T-helper 22 cell (primary cell): Measurements from ENCODE around the gene CR1.
"Not testable (repeated sequence)": the region's sequence is repeated elsewhere in the genome, so short reads cannot be mapped to it uniquely, and the experiment has no call there.

Experiments used
- DNase-seq: peaks from one replicate; pipeline ENCODE4 v3.0.0-alpha.2; 2020; ENCODE audit warnings: low read depth

CR1 gene

DNA sequence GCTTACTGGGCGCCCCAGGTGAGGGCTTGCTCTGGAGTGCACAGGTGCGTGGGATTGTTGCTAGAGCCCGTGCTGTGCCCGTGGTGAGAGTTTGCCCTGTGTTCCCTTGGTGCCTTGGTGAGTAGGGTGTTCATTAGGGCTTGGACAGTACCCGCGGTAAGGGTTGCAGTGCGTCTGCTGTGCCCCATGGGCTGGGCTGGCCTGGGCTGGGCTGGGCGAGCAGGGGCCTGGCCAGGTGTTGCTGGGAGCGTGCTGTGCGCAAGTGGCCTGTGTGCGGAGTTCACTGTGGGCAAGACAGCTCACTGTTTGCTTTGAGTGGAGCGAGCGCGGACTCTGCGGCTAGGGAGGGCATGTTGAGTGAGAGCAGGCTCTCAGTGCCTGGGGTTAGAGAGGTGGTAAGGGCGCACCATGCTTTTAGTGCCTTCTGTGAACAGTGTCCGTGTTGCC is 149.7 kb downstream of the CR1 start:
- no peak for DNase-seq

DNA sequence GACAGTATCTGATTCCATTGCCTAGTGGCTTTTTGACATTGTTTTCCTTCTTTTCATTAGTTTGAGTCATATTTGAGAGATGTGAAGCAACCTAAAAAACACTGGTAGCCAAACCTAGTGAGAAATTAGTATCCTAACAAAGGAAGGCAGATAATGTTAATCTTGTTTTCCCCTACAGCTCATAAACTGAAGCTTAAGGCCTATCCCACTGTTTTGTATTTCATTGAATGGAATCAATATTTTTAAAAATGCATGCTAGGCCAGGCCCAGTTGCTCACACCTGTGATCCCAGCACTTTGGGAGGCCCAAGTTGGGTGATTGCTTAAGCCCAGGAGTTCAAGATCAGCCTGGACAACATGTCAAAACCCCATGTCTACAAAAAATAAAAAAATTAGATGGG is 150.2 kb downstream of the CR1 start:
- DNase-seq = no peak

DNA sequence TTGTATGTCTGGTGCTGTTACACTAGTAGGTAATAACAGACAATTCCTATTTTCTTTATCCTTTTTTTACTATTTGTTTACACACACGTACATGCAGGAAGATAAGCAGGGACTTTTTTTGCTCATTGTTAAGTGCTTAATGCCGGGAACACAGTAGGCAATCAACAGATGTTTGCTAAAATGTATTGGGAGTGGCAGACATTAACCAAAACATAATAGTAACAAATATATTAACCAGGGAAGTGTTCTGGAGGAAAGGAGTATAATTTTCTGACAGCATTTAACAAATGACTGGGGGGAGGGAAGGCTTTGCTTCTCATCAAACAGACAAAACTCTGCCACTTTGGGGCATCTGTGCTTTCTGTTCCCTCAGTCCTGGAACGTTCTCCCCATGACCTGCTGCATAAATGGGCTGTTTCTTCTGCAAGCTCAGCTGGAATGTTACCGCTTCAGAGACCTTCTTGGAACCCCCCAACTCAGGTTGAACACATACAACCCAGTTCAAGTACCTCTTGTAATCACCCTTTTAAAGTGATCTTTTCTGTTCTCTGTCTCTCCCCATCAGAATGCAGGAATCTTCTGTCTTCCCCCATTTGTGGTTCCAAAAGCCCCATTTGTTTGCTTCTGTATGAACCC is 151.1 kb downstream of the CR1 start:
- no peak for DNase-seq

DNA sequence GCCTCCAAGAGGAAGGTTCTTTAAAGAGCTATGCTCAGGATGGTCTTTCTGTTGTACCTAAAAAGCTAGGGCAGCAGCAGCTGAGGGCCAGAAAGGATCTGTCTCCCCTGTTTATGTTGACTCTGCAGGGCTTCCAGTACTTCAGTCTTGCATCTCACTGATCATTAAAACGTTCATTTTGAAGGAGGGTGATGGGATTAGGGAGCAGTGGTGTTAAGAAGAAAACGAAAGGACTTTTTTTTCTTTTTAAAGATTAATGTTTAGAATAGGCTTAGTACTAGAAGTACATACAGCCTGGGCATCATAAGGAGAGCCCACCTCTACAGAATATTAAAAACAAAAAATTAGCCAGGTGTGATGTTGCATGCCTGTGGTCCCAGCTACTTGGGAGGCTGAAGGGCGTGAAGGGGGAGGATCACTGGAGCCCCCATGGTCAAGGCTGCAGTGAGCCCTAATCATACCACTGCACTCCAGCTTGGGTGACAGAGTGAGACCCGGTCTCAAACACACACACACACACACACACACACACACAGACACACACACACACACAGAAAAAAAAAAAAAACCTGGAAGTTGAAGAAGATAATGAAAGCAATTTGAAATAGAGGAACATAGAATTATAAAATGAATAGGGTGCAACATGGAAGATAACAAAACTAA is 151.8 kb downstream of the CR1 start:
- DNase-seq = no peak

DNA sequence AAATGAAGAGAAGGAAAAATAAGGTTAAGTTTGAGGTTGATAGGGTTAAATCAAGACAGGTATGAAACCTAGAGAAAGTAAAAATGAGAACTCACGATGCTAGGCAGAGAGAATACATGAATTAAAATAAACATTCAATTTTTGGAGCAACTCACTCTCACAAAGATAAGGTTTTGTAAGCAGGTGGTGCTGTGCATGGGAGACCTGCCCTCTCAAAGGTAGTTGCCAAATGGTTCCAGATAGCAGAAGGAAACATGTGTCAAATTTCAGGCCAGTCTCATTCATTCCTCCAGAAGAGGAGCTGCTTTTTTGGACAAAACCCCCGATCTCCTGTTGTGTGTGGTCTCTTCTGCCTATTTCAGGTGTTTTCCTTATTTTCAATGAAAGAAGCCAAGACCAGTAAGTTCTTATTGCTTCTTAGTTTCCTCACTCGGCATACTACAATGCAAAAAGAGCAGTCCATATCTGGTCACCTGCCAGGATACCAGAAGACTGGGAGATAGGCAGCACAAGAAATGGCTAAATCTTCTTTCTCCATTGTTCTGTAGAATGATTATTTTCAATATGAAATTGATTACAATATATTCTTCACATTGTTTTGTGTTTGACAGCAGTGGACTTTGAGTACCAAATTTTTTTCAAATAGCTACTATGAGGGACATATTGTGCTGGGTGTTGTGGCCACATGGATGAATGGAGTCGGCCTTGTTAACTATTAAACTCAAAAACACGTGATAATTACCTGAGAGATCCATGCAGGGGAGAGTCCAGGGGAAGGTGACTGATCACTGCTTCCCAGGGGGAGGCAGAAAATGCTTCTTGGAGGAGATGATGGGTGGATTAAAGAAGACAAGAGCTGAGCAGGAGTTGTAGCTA is 152.6 kb downstream of the CR1 start:
- no peak for DNase-seq

DNA sequence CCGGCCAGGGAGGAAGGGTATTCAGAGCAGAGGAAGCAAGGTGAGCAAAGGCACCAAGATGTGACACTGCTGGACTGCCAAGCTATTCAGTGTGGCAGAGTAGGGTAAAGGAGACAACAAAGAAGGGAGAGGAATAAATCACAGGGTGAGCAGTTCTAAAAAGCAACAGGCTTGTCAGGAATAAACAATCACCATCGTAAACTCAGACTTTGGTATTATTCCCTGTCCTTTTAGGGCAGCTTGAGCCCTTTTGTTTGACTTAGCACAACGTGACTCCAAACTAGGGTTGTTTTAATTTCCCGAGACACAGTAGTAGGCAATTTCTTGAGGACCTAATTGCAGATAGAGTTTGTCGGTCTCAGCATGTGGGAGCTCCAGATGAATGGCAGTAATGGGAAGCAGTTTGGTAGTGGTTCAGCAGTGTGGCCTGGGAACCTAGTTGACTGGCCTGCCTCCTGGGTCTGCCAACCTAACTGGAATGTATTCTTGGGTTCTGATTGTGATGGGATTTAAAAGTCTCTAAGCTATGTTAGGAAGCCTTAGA is 153.3 kb downstream of the CR1 start:
- no peak for DNase-seq

DNA sequence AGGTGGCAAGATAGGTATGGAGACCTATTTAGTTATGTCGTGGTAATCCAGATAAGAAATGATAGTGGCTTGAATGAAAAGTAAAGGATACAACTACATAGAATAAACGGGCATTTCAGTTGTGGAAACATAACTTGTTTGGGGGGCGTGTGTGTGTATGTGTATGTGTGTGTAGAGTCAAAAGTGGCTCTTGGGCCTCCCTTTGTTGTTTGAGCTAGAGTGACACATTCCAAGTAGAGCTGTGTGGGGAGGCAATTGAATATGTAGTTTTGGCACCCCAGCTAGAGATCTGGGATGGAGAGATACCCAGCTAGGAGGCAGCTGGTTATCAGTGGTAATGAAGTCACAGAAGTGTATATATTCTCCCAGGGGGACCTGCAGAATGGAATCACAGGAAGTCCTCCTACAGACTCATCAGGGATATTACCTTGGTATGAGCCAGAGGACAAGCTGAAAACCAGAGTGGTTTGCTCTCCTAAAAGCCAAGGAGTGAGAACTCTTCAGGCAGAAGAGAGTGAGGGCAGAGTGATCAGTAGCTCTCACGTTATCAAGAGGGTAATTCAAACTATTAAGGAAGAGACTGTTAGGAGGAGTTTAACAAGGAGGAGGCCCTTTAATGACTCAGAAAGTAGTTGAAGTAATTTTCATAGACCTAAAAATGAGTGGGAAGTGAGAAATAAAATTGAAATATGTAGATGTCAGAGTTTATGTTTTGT is 154.1 kb downstream of the CR1 start:
- no peak for DNase-seq

DNA sequence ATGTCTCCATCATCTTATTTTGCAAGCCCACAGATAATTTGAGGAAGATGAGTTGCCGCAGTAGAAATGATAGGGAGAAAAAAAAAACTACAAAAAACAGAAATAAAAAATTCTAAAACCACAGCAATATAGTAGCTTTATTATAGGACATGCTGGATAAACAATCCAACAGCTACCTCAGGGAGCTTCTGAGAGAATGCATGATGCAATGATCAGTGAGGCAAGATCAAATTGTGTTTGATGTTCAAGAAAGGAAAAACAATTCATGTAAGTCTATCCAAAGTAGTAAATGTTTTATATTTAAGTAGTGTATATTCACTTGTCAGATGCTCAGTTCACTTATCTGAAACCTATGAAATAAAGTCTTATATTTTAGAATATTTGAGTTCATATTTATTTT is 155.6 kb downstream of the CR1 start:
- DNase-seq = no peak

DNA sequence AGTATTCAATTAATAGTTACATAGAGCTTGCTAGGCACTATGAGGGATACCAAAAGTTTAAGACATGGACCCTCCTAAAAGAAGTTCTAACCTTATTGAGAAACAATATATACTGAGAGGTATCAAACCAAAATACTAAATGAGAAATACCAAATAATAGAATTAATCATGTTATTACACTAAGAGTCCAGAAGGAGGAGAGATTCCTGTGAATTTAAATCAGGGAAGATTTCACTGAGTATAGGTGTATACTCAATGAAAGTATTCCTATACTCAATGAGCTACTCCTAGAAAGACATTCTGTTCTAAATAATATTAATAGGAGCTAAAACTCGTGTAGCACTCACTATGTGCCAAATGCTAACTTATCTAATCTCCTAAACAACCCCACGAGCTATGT is 158.4 kb downstream of the CR1 start:
- DNase-seq = no peak

DNA sequence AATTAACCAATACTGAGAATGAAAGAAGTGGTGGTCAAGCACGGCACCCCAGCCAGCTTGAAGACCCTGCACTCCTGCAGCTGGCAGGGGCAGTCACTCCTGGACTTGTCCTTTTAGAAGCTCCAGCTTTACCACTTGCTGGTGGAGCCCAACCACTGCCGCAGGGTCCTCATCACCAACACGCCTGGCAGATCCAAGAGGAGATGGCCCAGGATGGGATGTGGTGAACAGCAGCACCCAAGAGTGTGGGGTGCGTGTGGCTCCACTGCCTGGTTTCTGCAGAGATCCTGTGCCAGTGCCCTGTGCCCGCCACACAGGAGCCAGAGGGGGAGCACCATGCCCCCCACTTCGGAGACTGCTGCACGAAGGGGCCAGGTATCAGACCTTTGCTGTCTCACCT is 162.5 kb downstream of the CR1 start:
- no peak for DNase-seq

DNA sequence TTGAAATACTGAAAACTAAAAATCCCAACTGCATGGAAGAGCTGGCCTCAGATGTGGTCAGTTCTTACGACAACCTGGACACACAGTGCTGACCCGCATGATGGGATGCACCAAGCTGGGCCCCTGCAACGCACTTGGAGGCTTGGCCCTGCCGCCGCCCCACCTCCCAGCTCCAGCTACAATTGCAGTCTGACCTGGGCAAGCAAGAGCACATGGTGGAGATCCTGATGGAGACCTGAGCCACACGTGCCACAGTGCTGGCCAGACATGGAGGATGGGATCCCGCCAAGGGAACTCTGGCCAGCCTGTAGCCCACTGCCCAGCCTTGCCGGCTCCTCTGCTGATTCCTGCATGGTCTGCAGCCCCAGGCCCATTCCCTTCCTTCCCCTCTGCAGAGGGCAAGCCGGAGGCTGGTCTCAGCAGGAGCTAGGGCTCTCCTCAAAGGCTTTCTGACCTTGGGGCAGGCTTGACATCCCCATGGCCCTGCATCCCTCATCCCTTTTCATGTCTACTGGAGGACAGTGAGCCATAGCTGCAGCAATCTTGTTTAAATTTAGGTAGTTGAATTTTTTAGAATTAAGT is 163.0 kb downstream of the CR1 start:
- DNase-seq = no peak

DNA sequence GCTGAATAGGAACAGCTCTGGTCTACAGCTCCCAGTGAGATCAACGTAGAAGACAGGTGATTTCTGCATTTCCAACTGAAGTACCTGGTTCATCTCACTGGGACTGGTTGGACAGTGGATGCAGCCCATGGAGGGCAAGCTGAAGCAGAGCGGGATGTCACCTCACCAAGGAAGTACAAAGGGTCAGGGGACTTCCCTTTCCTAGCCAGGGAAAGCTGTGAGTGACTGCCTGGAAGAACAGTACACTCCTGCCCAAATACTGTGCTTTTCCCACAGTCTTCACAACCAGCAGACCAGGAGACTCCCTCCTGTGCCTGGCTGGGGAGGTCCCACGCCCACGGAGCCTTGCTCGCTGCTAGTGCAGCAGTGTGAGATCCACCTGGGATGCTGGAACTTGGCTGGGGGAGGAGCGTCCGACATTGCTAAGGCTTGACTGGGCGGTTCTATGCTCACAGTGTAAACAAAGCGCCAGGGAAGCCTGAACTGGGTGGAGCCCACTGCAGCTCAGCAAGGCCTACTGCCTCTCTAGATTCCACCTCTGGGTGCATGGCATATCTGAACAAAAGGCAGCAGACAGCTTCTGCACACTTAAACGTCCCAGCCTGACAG is 163.7 kb downstream of the CR1 start:
- DNase-seq = no peak

DNA sequence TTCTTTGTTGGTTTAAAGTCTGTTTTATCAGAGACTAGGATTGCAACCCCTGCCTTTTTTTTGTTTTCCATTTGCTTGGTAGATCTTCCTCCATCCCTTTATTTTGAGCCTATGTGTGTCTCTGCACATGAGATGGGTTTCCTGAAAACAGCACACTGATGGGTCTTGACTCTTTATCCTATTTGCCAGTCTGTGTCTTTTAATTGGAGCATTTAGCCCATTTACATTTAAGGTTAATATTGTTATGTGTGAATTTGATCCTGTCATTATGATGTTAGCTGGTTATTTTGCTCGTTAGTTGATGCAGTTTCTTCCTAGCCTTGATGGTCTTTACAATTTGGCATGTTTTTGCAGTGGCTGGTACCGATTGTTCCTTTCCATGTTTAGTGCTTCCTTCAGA is 165.5 kb downstream of the CR1 start:
- not testable (repeated sequence) for DNase-seq

DNA sequence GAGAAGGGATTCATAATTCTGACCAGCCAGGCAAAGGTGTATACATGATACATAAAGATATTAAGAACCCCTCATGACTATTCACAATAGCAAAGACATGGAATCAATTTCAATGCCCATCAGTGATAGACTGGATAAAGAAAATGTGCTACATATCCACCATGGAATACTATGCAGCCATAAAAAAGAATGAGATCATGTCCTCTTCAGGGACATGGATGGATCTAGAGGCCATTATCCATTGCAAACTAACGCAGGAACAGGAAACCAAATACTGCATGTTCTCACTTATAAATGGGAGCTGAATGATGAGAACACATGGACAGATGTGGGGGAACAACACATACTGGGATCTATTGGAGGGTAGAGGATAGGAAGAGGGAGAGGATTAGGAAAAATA is 170.4 kb downstream of the CR1 start:
- DNase-seq = no peak

DNA sequence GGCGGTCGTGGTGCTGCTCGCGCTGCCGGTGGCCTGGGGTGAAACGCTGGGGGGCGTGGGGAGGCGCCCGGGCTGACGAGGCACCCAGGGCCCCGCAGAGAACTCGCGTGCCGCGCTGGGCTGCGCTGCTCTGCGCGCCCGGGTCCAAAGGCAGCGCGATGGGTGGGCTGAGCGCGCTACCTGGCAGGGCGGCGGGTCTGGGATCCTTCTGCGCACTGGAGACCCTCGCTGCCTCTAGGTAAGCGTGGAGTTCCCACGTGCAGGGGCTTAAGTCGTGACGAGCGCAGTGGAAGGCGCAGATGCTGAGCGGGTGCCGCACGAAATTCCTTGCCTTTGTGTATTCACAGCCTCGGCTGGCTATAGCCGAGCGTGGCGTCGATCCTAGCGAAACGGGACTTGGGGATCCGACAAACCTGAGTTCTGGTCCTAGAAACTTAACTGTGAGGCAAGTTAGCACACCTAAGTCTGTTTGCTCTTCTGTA is 173.6 kb downstream of the CR1 start:
- no peak for DNase-seq

DNA sequence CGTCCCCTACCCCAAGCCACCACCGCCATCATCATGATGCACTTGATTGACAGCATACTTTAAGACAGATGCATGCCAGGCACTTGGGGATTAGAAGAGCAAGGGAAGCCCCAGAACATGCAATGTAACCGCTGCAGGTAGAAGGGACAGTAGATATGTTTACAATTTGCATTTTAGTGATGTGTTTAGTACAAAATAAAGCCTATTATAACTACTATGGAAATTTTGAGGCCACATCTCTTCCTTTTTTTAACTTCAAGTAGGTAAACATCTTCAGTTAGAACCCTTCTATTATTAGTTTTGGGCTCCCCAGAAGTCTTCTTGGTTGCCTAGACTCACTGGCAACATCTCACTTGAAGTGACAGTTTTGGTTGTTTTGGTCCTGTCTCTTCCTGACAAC is 174.2 kb downstream of the CR1 start:
- DNase-seq = no peak

DNA sequence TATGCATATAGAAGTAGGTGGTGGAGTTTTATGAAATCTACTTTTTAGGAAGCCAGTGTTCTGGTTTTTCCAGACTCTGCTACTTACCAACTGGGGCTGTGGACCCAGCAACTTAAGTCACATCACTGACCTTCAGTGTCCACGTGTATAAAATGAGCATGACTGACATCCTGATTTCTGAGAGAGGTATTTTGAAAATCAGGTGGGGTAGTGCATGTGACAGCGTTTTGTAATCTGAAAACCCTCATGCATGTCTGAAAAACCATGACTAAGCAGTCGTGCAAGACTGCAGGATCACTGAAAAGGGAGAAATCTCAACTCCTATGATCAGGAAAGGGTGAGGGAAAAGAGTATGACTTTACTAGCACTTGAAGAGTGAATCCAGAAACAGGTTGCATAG is 175.0 kb downstream of the CR1 start:
- DNase-seq = no peak

DNA sequence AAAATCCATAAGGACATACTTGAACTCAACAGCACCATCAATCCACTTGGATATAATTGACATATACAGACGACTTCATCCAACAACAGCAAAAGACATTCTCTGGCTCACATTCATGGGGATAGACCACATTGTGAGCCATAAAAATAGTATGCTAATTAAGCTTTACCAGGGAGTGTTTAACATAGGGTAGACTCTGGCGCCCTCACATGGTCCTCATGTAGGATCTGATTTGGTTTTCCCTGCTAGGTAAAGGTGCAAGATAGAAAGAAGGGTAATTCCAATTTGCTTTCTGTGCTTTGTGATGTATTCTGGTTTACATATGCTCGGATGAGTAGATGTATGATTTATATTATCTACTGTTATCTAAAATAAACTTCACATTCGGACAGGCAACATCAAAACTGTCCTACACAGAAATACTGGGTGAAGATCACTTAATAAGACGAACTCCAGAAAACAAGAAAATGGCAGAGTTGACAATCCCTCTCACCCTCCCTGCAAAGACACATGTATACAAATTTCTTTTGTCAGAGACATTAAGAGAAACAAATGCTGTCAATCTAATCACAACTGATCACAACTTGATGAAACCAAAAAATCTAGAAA is 176.7 kb downstream of the CR1 start:
- no peak for DNase-seq

DNA sequence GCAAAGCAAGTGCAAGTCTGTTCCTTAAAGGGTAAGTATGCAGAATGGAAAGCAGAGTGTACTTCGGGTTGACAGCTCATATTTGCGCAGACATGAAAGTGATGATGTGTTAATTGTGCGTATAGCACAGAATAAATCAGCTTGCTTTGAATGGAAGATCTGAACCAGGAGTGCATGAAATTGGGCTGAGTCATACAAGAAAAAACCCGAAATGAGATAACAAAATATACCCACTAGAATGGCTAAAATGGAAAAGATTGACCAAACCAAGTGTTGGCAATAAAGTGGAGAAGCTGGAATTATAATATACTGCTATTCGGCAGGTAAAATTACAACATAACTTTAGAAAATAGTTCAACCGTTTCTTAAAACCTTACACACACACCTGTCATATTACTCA is 177.4 kb downstream of the CR1 start:
- DNase-seq = no peak

DNA sequence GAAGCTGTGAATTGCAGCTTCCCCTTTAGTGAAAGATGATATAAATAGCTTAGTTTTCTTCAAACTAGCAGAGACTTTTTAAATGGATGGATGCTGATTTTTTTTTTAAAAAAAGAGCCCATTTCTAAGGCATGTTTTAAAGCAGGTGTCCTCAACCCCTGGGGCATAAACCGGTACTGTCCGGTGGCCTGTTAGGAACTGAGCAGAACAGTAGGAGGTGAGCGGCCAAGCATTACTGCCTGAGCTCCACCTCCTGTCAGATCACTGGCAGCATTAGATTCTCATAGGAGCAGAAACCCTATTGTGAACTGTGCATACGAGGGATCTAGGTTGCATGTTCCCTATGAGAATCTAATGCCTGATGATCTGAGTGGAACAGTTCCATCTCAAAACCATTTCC is 180.2 kb downstream of the CR1 start:
- no peak for DNase-seq
